Liver (tissue), 9 donors: Measurements from ENCODE around the gene OR4D11. TPM values are rescaled to one million over a fixed set of nuclear protein-coding genes. Genes with fewer than 3 reads are reported as not detected.

Experiments
- DNase-seq: peaks from one replicate; pipeline ENCODE4 v3.0.0-alpha.2; 2017; ENCODE audit warnings: low spot score
- H3K27ac ChIP-seq, 2 donors: one replicate each; pipeline ENCODE4 v1.7.0; 2013; ENCODE audit warnings: inconsistent platforms in 2 of 2, low read length in 2 of 2, control low read depth in 1 of 2, low read depth in 1 of 2, mild to moderate bottlenecking in 1 of 2
- H3K27me3 ChIP-seq, 4 donors: one replicate each; pipeline versions ENCODE4 v1.6.1 to v1.7.0; 2013; ENCODE audit warnings: low read length in 3 of 4, inconsistent platforms in 1 of 4, mild to moderate bottlenecking in 1 of 4, moderate library complexity in 1 of 4; ENCODE audit not compliant: control insufficient read depth in 4 of 4, insufficient read depth in 4 of 4
- H3K36me3 ChIP-seq, 4 donors: one replicate each; pipeline versions ENCODE4 v1.6.1 to v1.7.0; 2013; ENCODE audit warnings: low read length in 3 of 4, mild to moderate bottlenecking in 3 of 4, low read depth in 1 of 4, moderate library complexity in 1 of 4; ENCODE audit not compliant: control insufficient read depth in 4 of 4, insufficient read depth in 3 of 4
- H3K4me1 ChIP-seq, 4 donors: one replicate each; pipeline versions ENCODE4 v1.6.1 to v1.7.0; 2013; ENCODE audit warnings: low read length in 3 of 4, mild to moderate bottlenecking in 3 of 4, moderate library complexity in 1 of 4; ENCODE audit not compliant: control insufficient read depth in 4 of 4, insufficient read depth in 4 of 4
- H3K4me3 ChIP-seq, 3 donors: one replicate each; pipeline versions ENCODE4 v1.6.1 to v1.7.0; 2013; ENCODE audit warnings: low read length in 3 of 3, control low read depth in 1 of 3, low read depth in 1 of 3, mild to moderate bottlenecking in 1 of 3
- H3K9ac ChIP-seq, 2 donors: one replicate each; pipeline ENCODE4 v1.7.0; 2013; ENCODE audit warnings: low read length in 2 of 2, mild to moderate bottlenecking in 2 of 2, moderate library complexity in 2 of 2, control low read depth in 1 of 2, low read depth in 1 of 2
- H3K9me3 ChIP-seq, 4 donors: one replicate each; pipeline versions ENCODE4 v1.6.1 to v1.7.0; 2013; ENCODE audit warnings: low read length in 3 of 4; ENCODE audit not compliant: control insufficient read depth in 4 of 4
- EGR1 ChIP-seq, 2 donors: IDR thresholded peaks; 2 replicates each; pipeline ENCODE4 v1.6.1; 2016 to 2018; ENCODE audit warnings: antibody characterized with exemption in 2 of 2, low read depth in 2 of 2
- FOXA1 ChIP-seq: IDR thresholded peaks from 2 replicates; pipeline ENCODE4 v1.6.1; 2016; ENCODE audit warnings: antibody characterized with exemption
- FOXA2 ChIP-seq: IDR thresholded peaks from 2 replicates; pipeline ENCODE4 v1.6.1; 2016; ENCODE audit warnings: antibody characterized with exemption
- GABPA ChIP-seq, 2 donors: IDR thresholded peaks in 1 of 2; conservative IDR thresholded peaks in 1 of 2; 2 replicates each; pipeline ENCODE4 v1.6.1; 2016; ENCODE audit warnings: antibody characterized with exemption in 2 of 2, mild to moderate bottlenecking in 1 of 2, moderate library complexity in 1 of 2
- HNF4A ChIP-seq, 2 donors: conservative IDR thresholded peaks; 2 replicates each; pipeline ENCODE4 v1.6.1; 2016; ENCODE audit warnings: antibody characterized with exemption in 2 of 2, mild to moderate bottlenecking in 2 of 2
- HNF4G ChIP-seq: IDR thresholded peaks from 2 replicates; pipeline ENCODE4 v1.6.1; 2016; ENCODE audit warnings: antibody characterized with exemption
- JUND ChIP-seq, 2 donors: IDR thresholded peaks; 2 replicates each; pipeline ENCODE4 v1.6.1; 2016; ENCODE audit warnings: antibody characterized with exemption in 2 of 2
- NR2F2 ChIP-seq: IDR thresholded peaks from 2 replicates; pipeline ENCODE4 v1.6.1; 2016; ENCODE audit warnings: antibody characterized with exemption
- RAD21 ChIP-seq, 2 donors: IDR thresholded peaks; 2 replicates each; pipeline ENCODE4 v1.6.1; 2016; ENCODE audit warnings: antibody characterized with exemption in 2 of 2, mild to moderate bottlenecking in 2 of 2
- RXRA ChIP-seq, 2 donors: IDR thresholded peaks; 2 replicates each; pipeline ENCODE4 v1.6.1; 2017 to 2018; ENCODE audit warnings: antibody characterized with exemption in 2 of 2, mild to moderate bottlenecking in 1 of 2
- SP1 ChIP-seq: IDR thresholded peaks from 2 replicates; pipeline ENCODE4 v1.6.1; 2018; ENCODE audit warnings: antibody characterized with exemption, mild to moderate bottlenecking
- TAF1 ChIP-seq: conservative IDR thresholded peaks from 2 replicates; pipeline ENCODE4 v1.6.1; 2016; ENCODE audit warnings: antibody characterized with exemption, mild to moderate bottlenecking
- YY1 ChIP-seq: IDR thresholded peaks from 2 replicates; pipeline ENCODE4 v1.6.1; 2016; ENCODE audit warnings: antibody characterized with exemption, mild to moderate bottlenecking
- WGBS: extraction: QIAGEN DNeasy Blood & Tissue Kit; methylation state at CpG from one replicate; pipeline ENCODE4 v1.1.7; 2013; 5-methylcytosine and 5-hydroxymethylcytosine counted together
- polyA plus RNA-seq, 2 donors: library from polyadenylated mRNA; stranded (reverse) in 1 of 2; unstranded in 1 of 2; fragments of 200-250 nt in 1 of 2; fragments of >200 nt in 1 of 2; fragmentation: Nextera tagmentation in 1 of 2; extraction: Ambion mirVana in 1 of 2; gene quantifications; one replicate each; pipeline versions ENCODE4 v1.2.1 to v1.2.3, GENCODE V29; 2013 to 2015
- total RNA-seq, 2 donors: library from RNA; depleted of rRNA; stranded (reverse); fragments of >200 nt; gene quantifications; one replicate each; pipeline ENCODE4 v1.2.3, GENCODE V29; 2014
- TF ChIP-seq, protein P1 (sequence below): IDR thresholded peaks from 2 replicates; pipeline ENCODE4 v1.6.1; 2016; ENCODE audit warnings: antibody characterized with exemption
- TF ChIP-seq, protein P2 (sequence below): IDR thresholded peaks from 2 replicates; pipeline ENCODE4 v1.6.1; 2016; ENCODE audit warnings: antibody characterized with exemption
- TF ChIP-seq, protein P3 (sequence below): fragments of 150-350 bp; IDR thresholded peaks from 2 replicates; pipeline ENCODE4 v1.5.1; 2017; ENCODE audit warnings: improper control_type of control experiment, low read depth, low read length; ENCODE audit not compliant: missing input control
- TF ChIP-seq, protein P4 (sequence below): IDR thresholded peaks from 2 replicates; pipeline ENCODE4 v1.6.1; 2016; ENCODE audit warnings: antibody characterized with exemption, mild to moderate bottlenecking
- TF ChIP-seq, protein P5 (sequence below): IDR thresholded peaks from 2 replicates; pipeline ENCODE4 v1.6.1; 2016; ENCODE audit warnings: antibody characterized with exemption
- donor health status: healthy.
- donor health status: healthy.
- donor health status: healthy.
- donor health status: healthy.
- donor health status: healthy.

Gene OR4D11
- total and polyA plus RNA-seq, 4 donors = not detected

DNA sequence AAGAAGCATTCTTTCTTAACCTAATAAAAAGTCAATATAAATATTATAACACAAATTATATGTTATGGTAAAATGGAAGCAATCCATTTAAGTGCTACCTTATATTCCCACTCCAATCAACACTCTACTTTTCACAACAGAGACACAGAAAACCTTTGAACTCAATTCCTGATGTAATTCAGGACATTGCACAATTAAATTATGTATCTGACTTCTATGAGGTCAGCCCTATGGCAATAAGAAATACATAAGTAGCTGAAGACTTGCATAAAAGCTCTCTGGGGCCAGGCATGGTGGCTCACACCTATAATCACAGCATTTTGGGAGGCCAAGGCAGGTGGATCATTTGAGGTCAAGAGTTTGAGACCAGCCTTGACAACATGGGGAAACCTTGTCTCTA, 23.5 kb upstream of the OR4D11 start:
- H3K9ac ChIP-seq = no peak overlapping the region
- no peak for DNase-seq
- H3K27ac ChIP-seq = no peak overlapping the region

DNA sequence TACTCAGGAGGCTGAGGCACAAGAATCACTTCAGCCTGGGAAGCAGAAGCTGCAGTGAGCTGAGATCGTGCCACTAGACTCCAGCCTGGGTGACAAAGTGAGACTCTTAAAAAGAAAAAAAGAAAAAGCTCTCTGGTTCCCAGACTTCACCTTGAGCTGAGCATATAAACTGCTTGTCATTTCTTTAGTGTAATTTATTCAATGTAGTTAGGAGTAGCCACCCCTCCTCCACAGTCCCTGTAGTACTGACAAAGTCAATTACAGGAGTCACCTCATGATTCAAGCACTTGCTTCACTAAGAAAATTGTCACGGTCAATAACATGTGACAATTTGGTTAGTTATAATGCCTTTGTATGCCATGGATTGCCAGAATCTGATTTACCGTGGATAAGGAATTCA, 23.0 kb upstream of the OR4D11 start:
- no peaks in the 10 kb centered on the region for H3K36me3 ChIP-seq
- no peaks in the 10 kb centered on the region for H3K9me3 ChIP-seq
- TF ChIP-seq HNF4A (conservative IDR thresholded peaks at IDR 0.05) (no peak), GABPA (IDR thresholded peaks at IDR 0.05 in 1 of 2, conservative IDR thresholded peaks at IDR 0.05 in 1 of 2) (no peak), EGR1 (IDR thresholded peaks at IDR 0.05; ENCODE audit: low read depth in 2 of 2) (no peak), RXRA (IDR thresholded peaks at IDR 0.05) (no peak), NR2F2 (no peak), SP1 (no peak), RAD21 (IDR thresholded peaks at IDR 0.05) (no peak), FOXA1 (no peak), FOXA2 (no peak), TAF1 (no peak), YY1 (no peak), HNF4G (no peak), JUND (IDR thresholded peaks at IDR 0.05) (no peak)
- TF ChIP-seq, protein P1, sequence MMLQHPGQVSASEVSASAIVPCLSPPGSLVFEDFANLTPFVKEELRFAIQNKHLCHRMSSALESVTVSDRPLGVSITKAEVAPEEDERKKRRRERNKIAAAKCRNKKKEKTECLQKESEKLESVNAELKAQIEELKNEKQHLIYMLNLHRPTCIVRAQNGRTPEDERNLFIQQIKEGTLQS = no peak
- TF ChIP-seq, protein P2, sequence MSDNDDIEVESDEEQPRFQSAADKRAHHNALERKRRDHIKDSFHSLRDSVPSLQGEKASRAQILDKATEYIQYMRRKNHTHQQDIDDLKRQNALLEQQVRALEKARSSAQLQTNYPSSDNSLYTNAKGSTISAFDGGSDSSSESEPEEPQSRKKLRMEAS = no peak
- TF ChIP-seq, protein P3, sequence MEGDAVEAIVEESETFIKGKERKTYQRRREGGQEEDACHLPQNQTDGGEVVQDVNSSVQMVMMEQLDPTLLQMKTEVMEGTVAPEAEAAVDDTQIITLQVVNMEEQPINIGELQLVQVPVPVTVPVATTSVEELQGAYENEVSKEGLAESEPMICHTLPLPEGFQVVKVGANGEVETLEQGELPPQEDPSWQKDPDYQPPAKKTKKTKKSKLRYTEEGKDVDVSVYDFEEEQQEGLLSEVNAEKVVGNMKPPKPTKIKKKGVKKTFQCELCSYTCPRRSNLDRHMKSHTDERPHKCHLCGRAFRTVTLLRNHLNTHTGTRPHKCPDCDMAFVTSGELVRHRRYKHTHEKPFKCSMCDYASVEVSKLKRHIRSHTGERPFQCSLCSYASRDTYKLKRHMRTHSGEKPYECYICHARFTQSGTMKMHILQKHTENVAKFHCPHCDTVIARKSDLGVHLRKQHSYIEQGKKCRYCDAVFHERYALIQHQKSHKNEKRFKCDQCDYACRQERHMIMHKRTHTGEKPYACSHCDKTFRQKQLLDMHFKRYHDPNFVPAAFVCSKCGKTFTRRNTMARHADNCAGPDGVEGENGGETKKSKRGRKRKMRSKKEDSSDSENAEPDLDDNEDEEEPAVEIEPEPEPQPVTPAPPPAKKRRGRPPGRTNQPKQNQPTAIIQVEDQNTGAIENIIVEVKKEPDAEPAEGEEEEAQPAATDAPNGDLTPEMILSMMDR = no peak
- TF ChIP-seq, protein P4, sequence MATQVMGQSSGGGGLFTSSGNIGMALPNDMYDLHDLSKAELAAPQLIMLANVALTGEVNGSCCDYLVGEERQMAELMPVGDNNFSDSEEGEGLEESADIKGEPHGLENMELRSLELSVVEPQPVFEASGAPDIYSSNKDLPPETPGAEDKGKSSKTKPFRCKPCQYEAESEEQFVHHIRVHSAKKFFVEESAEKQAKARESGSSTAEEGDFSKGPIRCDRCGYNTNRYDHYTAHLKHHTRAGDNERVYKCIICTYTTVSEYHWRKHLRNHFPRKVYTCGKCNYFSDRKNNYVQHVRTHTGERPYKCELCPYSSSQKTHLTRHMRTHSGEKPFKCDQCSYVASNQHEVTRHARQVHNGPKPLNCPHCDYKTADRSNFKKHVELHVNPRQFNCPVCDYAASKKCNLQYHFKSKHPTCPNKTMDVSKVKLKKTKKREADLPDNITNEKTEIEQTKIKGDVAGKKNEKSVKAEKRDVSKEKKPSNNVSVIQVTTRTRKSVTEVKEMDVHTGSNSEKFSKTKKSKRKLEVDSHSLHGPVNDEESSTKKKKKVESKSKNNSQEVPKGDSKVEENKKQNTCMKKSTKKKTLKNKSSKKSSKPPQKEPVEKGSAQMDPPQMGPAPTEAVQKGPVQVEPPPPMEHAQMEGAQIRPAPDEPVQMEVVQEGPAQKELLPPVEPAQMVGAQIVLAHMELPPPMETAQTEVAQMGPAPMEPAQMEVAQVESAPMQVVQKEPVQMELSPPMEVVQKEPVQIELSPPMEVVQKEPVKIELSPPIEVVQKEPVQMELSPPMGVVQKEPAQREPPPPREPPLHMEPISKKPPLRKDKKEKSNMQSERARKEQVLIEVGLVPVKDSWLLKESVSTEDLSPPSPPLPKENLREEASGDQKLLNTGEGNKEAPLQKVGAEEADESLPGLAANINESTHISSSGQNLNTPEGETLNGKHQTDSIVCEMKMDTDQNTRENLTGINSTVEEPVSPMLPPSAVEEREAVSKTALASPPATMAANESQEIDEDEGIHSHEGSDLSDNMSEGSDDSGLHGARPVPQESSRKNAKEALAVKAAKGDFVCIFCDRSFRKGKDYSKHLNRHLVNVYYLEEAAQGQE = no peak
- TF ChIP-seq, protein P5, sequence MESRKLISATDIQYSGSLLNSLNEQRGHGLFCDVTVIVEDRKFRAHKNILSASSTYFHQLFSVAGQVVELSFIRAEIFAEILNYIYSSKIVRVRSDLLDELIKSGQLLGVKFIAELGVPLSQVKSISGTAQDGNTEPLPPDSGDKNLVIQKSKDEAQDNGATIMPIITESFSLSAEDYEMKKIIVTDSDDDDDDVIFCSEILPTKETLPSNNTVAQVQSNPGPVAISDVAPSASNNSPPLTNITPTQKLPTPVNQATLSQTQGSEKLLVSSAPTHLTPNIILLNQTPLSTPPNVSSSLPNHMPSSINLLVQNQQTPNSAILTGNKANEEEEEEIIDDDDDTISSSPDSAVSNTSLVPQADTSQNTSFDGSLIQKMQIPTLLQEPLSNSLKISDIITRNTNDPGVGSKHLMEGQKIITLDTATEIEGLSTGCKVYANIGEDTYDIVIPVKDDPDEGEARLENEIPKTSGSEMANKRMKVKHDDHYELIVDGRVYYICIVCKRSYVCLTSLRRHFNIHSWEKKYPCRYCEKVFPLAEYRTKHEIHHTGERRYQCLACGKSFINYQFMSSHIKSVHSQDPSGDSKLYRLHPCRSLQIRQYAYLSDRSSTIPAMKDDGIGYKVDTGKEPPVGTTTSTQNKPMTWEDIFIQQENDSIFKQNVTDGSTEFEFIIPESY = no peak
- H3K27me3 ChIP-seq = no peaks in the 10 kb centered on the region
- DNase-seq = no peak
- no peak overlapping the region for H3K9ac ChIP-seq
- no peak overlapping the region for H3K4me3 ChIP-seq
- no peak overlapping the region for H3K27ac ChIP-seq
- 88% methylated on average over 3 of the region's 3 CpGs for WGBS
- H3K4me1 ChIP-seq = no peaks in the 10 kb centered on the region

More for the DNA sequence above, 23.5 kb upstream of the OR4D11 start:
- TF ChIP-seq HNF4G = no peak
- no peak for TF ChIP-seq EGR1 (IDR thresholded peaks at IDR 0.05; ENCODE audit: low read depth in 2 of 2)
- TF ChIP-seq, protein P5 = no peak
- no peak for TF ChIP-seq JUND (IDR thresholded peaks at IDR 0.05)
- TF ChIP-seq NR2F2 = no peak
- TF ChIP-seq, protein P2 = no peak
- no peak for TF ChIP-seq SP1
- no peaks in the 10 kb centered on the region for H3K27me3 ChIP-seq
- H3K4me3 ChIP-seq = no peak overlapping the region
- no peaks in the 10 kb centered on the region for H3K36me3 ChIP-seq
- no peaks in the 10 kb centered on the region for H3K9me3 ChIP-seq
- no peaks in the 10 kb centered on the region for H3K4me1 ChIP-seq
